GM21576 (cell line): ENCODE data around the gene TAS2R41.
"Not testable (repeated sequence)": the region's sequence is repeated elsewhere in the genome, so short reads cannot be mapped to it uniquely, and the experiment has no call there.

Experiments
- ATAC-seq: cut with Tn5 transposase; IDR thresholded peaks from one replicate; pipeline ENCODE4 v1.9.1; 2021; ENCODE audit warnings: mild to moderate bottlenecking, moderate library complexity; ENCODE audit not compliant: unreplicated experiment

The TAS2R41 gene

GRCh38 chr7:143514995-143515735 is 37.5 kb downstream of the TAS2R41 start:
- ATAC-seq = no peak

DNA sequence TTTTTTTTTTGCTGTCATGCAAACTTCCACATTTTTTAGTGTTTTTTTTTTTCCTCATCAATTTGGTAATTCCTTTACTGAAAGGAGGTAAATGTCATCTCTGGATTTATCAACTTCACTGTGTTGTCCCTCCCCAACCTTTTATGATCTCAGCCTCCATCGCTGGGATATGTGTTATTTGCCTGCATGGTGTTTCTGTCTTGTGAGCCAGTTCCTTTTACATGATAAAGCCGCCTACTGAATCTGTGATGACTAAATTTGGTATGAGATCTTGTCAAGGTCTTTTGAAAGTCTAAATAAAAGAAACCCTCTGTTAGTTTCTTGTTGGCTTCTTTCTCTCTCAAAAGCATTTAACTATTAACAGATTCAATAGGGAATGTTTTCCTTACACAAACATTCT is 39.3 kb downstream of the TAS2R41 start:
- ATAC-seq = no peak

GRCh38 chr7:143518521-143518920 is 40.8 kb downstream of the TAS2R41 start:
- no peak for ATAC-seq

- ATAC-seq = no peak
Measured at GRCh38 chr7:143518941-143519340, 41.3 kb downstream of the TAS2R41 start.

- no peak for ATAC-seq
Measured at GRCh38 chr7:143519411-143520131, 41.9 kb downstream of the TAS2R41 start.

- ATAC-seq = not testable (repeated sequence)
Measured at GRCh38 chr7:143522309-143522916, 44.7 kb downstream of the TAS2R41 start.
